Osteocyte (in vitro differentiated cells): ENCODE measurements around the gene SLC14A1. TPM values are rescaled to one million over a fixed set of nuclear protein-coding genes. Genes with fewer than 3 reads are reported as not detected.

Source experiments
- DNase-seq: peaks from one replicate; pipeline ENCODE4 v3.0.0; 2021; ENCODE audit warnings: mixed read lengths; ENCODE audit not compliant: unreplicated experiment; ENCODE audit errors: extremely low spot score
- H3K27ac Mint-ChIP-seq: one replicate; pipeline ENCODE4 v1.8.0; 2021; ENCODE audit warnings: mild to moderate bottlenecking, mixed read lengths; ENCODE audit not compliant: unreplicated experiment
- H3K27me3 Mint-ChIP-seq: one replicate; pipeline ENCODE4 v1.8.0; 2021; ENCODE audit warnings: mixed read lengths; ENCODE audit not compliant: unreplicated experiment
- H3K36me3 Mint-ChIP-seq: one replicate; pipeline ENCODE4 v1.8.0; 2021; ENCODE audit warnings: mixed read lengths; ENCODE audit not compliant: unreplicated experiment
- H3K4me1 Mint-ChIP-seq: one replicate; pipeline ENCODE4 v1.8.0; 2021; ENCODE audit warnings: mixed read lengths; ENCODE audit not compliant: unreplicated experiment
- H3K4me3 Mint-ChIP-seq: one replicate; pipeline ENCODE4 v1.8.0; 2021; ENCODE audit warnings: mild to moderate bottlenecking, moderate library complexity, mixed read lengths; ENCODE audit not compliant: unreplicated experiment
- H3K9me3 Mint-ChIP-seq: one replicate; pipeline ENCODE4 v1.8.0; 2021; ENCODE audit warnings: mixed read lengths; ENCODE audit not compliant: unreplicated experiment
- CTCF ChIP-seq: fragments of 200-600 bp; sonication (generic); IDR thresholded peaks from 2 replicates; pipeline ENCODE4 v1.5.0; 2021; ENCODE audit warnings: antibody characterized with exemption, mild to moderate bottlenecking, moderate library complexity
- total RNA-seq: library from RNA; stranded (reverse); gene quantifications from 2 replicates; pipeline ENCODE4 v1.2.1, GENCODE V29; 2021

The SLC14A1 gene
- total RNA-seq, 1 donor from 2014 or later = 0.24 TPM

GRCh38 chr18:45728336-45729010 lies 4.5 kb downstream of the SLC14A1 start:
- no peak for TF ChIP-seq CTCF
- H3K4me1 Mint-ChIP-seq = peaks cover 14% of the 10 kb centered on the region
- no peak for DNase-seq
- H3K27ac Mint-ChIP-seq = no peak overlapping the region
- H3K9me3 Mint-ChIP-seq = no peaks in the 10 kb centered on the region
- no peaks in the 10 kb centered on the region for H3K27me3 Mint-ChIP-seq
- H3K36me3 Mint-ChIP-seq = no peaks in the 10 kb centered on the region
- H3K4me3 Mint-ChIP-seq = no peak overlapping the region

- no peak for DNase-seq
- TF ChIP-seq CTCF = no peak
- Mint-ChIP-seq H3K27me3 (no peaks in the 10 kb centered on the region), H3K27ac (no peak overlapping the region), H3K4me1 (peaks cover 14% of the 10 kb centered on the region), H3K9me3 (no peaks in the 10 kb centered on the region), H3K36me3 (no peaks in the 10 kb centered on the region), H3K4me3 (no peak overlapping the region)
These were observed 7.0 kb downstream of the SLC14A1 start for GRCh38 chr18:45730832-45731575.

- Mint-ChIP-seq H3K27me3 (no peaks in the 10 kb centered on the region), H3K4me1 (peaks cover 13% of the 10 kb centered on the region), H3K36me3 (no peaks in the 10 kb centered on the region), H3K9me3 (no peaks in the 10 kb centered on the region), H3K27ac (no peak overlapping the region), H3K4me3 (no peak overlapping the region)
- no peak for DNase-seq
- TF ChIP-seq CTCF = no peak
These were observed 7.7 kb downstream of the SLC14A1 start for GRCh38 chr18:45731716-45732115.

GRCh38 chr18:45733535-45733934 lies 9.6 kb downstream of the SLC14A1 start:
- Mint-ChIP-seq H3K4me3 (no peak overlapping the region), H3K36me3 (no peaks in the 10 kb centered on the region), H3K27me3 (no peaks in the 10 kb centered on the region), H3K4me1 (peaks cover 9% of the 10 kb centered on the region), H3K27ac (no peak overlapping the region), H3K9me3 (no peaks in the 10 kb centered on the region)
- TF ChIP-seq CTCF = no peak
- no peak for DNase-seq

GRCh38 chr18:45734505-45734904 lies 10.5 kb downstream of the SLC14A1 start:
- H3K9me3 Mint-ChIP-seq = no peaks in the 10 kb centered on the region
- peaks cover 12% of the 10 kb centered on the region for H3K4me1 Mint-ChIP-seq
- no peaks in the 10 kb centered on the region for H3K27me3 Mint-ChIP-seq
- no peak overlapping the region for H3K4me3 Mint-ChIP-seq
- H3K36me3 Mint-ChIP-seq = no peaks in the 10 kb centered on the region
- no peak for TF ChIP-seq CTCF
- DNase-seq = no peak
- no peak overlapping the region for H3K27ac Mint-ChIP-seq
